Measurements from ENCODE around the gene CPN2. TPM values are rescaled to one million over a fixed set of nuclear protein-coding genes. Genes with fewer than 3 reads are reported as not detected.
A peak's percentile ranks its signal among the peaks of the same experiment; 100 is the strongest.

Gene CPN2
- total and polyA plus RNA-seq, 2 of the 13 experiments (the other 11 are each of a cell fraction or from before 2014, with no cell fraction given): 26.7 to 27.7 TPM

DNA sequence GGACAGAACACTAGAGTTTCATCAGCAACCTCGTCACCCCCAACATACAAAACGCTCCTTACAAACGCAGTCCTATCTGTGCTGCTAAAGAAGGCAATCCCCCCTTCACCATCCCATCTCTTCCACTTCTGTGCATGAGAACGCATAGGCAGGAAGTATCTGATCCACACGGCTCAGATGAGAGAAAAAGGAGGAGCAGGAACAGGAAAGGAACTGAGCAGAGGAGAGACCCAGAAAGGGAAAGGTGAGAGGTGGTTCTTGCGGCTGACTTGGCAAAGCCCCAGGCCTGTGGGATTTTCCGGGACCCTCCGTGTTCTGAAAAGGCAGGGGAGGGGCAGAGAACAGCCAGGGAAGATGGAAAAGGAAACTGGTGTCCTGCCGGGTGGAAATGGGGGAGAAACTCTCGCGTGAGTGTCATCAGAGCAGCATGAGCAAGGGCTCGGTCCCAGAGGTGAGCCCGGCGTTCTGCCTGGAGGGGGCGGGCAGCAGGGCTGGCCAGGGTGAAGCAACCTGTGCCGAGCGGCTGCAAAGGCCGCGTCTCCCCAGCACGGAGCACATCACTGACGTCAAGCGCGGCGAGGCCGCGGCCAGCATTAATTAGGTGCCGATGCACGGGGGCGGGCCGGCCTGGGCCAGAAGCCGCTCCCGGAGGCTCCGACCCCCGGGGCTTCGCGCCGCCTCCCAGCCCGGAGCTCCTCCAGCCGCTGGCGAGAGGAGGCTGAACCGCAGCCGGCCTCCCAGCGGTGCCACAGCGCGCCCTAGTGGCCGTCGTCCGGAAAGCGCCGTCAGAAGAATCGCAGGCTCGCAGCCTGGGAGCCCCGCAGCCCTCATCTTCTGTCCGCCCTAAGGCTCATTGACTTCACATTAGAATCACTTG lies 35.8 kb downstream of the CPN2 start (continued):
- TF ChIP-seq ZNF484 (CRISPR knock-in tag; IDR thresholded peaks at IDR 0.05; ENCODE audit: borderline replicate concordance, low read depth): no peak
- TF ChIP-seq FOXK1 (CRISPR knock-in tag; IDR thresholded peaks at IDR 0.05; ENCODE audit: borderline replicate concordance, low read depth): 0 out of 2 replicates have a peak, but pooled peaks have one; percentile 32
- TF ChIP-seq ZNF367 (CRISPR knock-in tag; IDR thresholded peaks at IDR 0.05; ENCODE audit: borderline replicate concordance): peak; percentile 28; the same call in 1 of the 2 replicates
- TF ChIP-seq ZNF569 (CRISPR knock-in tag; IDR thresholded peaks at IDR 0.05; ENCODE audit: borderline replicate concordance): no peak
- TF ChIP-seq HDAC2 (CRISPR knock-in tag; IDR thresholded peaks at IDR 0.05): peak; percentile 53; the same call in 1 of the 2 replicates
- no peak for TF ChIP-seq SRY (CRISPR knock-in tag; IDR thresholded peaks at IDR 0.05)
- TF ChIP-seq EHMT2 (IDR thresholded peaks at IDR 0.05; ENCODE audit: borderline replicate concordance, low read depth, low read length): no peak
- no peak for TF ChIP-seq ZBTB49 (CRISPR knock-in tag; IDR thresholded peaks at IDR 0.05; ENCODE audit: borderline replicate concordance)
- TF ChIP-seq TCF12 (IDR thresholded peaks at IDR 0.05): no peak
- TF ChIP-seq TCF12 (CRISPR knock-in tag; IDR thresholded peaks at IDR 0.05): no peak
- TF ChIP-seq CBX1 (IDR thresholded peaks at IDR 0.05; ENCODE audit: low read depth): peak; percentile 30
- no peak for TF ChIP-seq ZNF382 (CRISPR knock-in tag; IDR thresholded peaks at IDR 0.05; ENCODE audit: borderline replicate concordance)
- TF ChIP-seq ZNF326 (CRISPR knock-in tag; IDR thresholded peaks at IDR 0.05; ENCODE audit: borderline replicate concordance): no peak
- TF ChIP-seq HNRNPK (IDR thresholded peaks at IDR 0.05; ENCODE audit: low read depth, low read length, poor library complexity, severe bottlenecking): peak; percentile 37
- no peak for TF ChIP-seq HNF4G (IDR thresholded peaks at IDR 0.05; ENCODE audit: borderline replicate concordance, low read depth, low read length)
- TF ChIP-seq HNF4G (CRISPR knock-in tag; IDR thresholded peaks at IDR 0.05; ENCODE audit: borderline replicate concordance, low read depth): 0 out of 2 replicates have a peak, but pooled peaks have one; percentile 38
- no peak; the same call in 1 of the 2 replicates for TF ChIP-seq ARHGAP35 (CRISPR knock-in tag; IDR thresholded peaks at IDR 0.05; ENCODE audit: borderline replicate concordance)
- no peak for TF ChIP-seq MED8 (CRISPR knock-in tag; IDR thresholded peaks at IDR 0.05; ENCODE audit: insufficient replicate concordance)
- no peak for TF ChIP-seq ARNTL (CRISPR knock-in tag; IDR thresholded peaks at IDR 0.05)
- no peak for TF ChIP-seq E2F5 (CRISPR knock-in tag; conservative IDR thresholded peaks at IDR 0.05)
- TF ChIP-seq, protein P1, sequence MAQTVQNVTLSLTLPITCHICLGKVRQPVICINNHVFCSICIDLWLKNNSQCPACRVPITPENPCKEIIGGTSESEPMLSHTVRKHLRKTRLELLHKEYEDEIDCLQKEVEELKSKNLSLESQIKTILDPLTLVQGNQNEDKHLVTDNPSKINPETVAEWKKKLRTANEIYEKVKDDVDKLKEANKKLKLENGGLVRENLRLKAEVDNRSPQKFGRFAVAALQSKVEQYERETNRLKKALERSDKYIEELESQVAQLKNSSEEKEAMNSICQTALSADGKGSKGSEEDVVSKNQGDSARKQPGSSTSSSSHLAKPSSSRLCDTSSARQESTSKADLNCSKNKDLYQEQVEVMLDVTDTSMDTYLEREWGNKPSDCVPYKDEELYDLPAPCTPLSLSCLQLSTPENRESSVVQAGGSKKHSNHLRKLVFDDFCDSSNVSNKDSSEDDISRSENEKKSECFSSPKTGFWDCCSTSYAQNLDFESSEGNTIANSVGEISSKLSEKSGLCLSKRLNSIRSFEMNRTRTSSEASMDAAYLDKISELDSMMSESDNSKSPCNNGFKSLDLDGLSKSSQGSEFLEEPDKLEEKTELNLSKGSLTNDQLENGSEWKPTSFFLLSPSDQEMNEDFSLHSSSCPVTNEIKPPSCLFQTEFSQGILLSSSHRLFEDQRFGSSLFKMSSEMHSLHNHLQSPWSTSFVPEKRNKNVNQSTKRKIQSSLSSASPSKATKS (CRISPR knock-in tag; IDR thresholded peaks at IDR 0.05): no peak
- TF ChIP-seq CHD2 (IDR thresholded peaks at IDR 0.05; ENCODE audit: low read depth, low read length): peak; percentile 54
- TF ChIP-seq ZFP37 (CRISPR knock-in tag; IDR thresholded peaks at IDR 0.05; ENCODE audit: borderline replicate concordance): no peak
- no peak for TF ChIP-seq YEATS4 (CRISPR knock-in tag; IDR thresholded peaks at IDR 0.05; ENCODE audit: borderline replicate concordance)
